Vagina (tissue), 2 donors: ENCODE data around the gene PREPL.

Source experiments
- POLR2A ChIP-seq, 2 donors: fragments of 450-650 bp; IDR thresholded peaks; one replicate each; pipeline ENCODE4 v1.6.1; 2017; ENCODE audit warnings: antibody characterized with exemption in 2 of 2, mild to moderate bottlenecking in 2 of 2, moderate library complexity in 2 of 2
- POLR2AphosphoS5 ChIP-seq, 2 donors: sonication (generic); formaldehyde crosslinking; IDR thresholded peaks; one replicate each; pipeline ENCODE4 v1.9.0; 2017; ENCODE audit warnings: antibody characterized with exemption in 2 of 2, mild to moderate bottlenecking in 2 of 2, low read depth in 1 of 2; ENCODE audit not compliant: insufficient read depth in 1 of 2
- TF ChIP-seq, protein P1 (sequence below), 3 experiments: fragments of 450-650 bp in 2 of 3; fragments of 200-600 bp in 1 of 3; sonication (generic) in 1 of 3; IDR thresholded peaks; one replicate each; pipeline ENCODE4 v1.5.1; 2017 to 2019; ENCODE audit warnings: antibody characterized with exemption in 3 of 3, mild to moderate bottlenecking in 2 of 3, moderate library complexity in 2 of 3

GRCh38 chr2:44325897-44326296 lies 35.4 kb downstream of the PREPL start:
- TF ChIP-seq, protein P1, sequence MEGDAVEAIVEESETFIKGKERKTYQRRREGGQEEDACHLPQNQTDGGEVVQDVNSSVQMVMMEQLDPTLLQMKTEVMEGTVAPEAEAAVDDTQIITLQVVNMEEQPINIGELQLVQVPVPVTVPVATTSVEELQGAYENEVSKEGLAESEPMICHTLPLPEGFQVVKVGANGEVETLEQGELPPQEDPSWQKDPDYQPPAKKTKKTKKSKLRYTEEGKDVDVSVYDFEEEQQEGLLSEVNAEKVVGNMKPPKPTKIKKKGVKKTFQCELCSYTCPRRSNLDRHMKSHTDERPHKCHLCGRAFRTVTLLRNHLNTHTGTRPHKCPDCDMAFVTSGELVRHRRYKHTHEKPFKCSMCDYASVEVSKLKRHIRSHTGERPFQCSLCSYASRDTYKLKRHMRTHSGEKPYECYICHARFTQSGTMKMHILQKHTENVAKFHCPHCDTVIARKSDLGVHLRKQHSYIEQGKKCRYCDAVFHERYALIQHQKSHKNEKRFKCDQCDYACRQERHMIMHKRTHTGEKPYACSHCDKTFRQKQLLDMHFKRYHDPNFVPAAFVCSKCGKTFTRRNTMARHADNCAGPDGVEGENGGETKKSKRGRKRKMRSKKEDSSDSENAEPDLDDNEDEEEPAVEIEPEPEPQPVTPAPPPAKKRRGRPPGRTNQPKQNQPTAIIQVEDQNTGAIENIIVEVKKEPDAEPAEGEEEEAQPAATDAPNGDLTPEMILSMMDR (IDR thresholded peaks at IDR 0.05): no peak
- no peak for TF ChIP-seq POLR2A (IDR thresholded peaks at IDR 0.05)
- no peak for TF ChIP-seq POLR2AphosphoS5 (IDR thresholded peaks at IDR 0.05; ENCODE audit: insufficient read depth in 1 of 2, low read depth in 1 of 2)
